ENCODE results near the gene CACNA1C. TPM values are rescaled to one million over a fixed set of nuclear protein-coding genes. Genes with fewer than 3 reads are reported as not detected.

The CACNA1C gene
- total RNA-seq, 2 donors from 2014 or later = 0.84 to 10.2 TPM

GRCh38 chr12:2631653-2632350 is 579.0 kb downstream of the CACNA1C start:
- H3K27ac ChIP-seq = no peak overlapping the region
- intact Hi-C loops (cut with DNase I) = no loop called here
- no peak overlapping the region for H3K4me3 ChIP-seq
- no peak for DNase-seq
- TF ChIP-seq CTCF (IDR thresholded peaks at IDR 0.05) = no peak
- H3K9ac ChIP-seq (ENCODE audit: low read depth in 2 of 2, low read length in 2 of 2) = no peak overlapping the region
- no peaks in the 10 kb centered on the region for H3K4me1 ChIP-seq
- H3K36me3 ChIP-seq = no peaks in the 10 kb centered on the region
- no peaks in the 10 kb centered on the region for H3K27me3 ChIP-seq
- no peaks in the 10 kb centered on the region for H3K9me3 ChIP-seq

DNA sequence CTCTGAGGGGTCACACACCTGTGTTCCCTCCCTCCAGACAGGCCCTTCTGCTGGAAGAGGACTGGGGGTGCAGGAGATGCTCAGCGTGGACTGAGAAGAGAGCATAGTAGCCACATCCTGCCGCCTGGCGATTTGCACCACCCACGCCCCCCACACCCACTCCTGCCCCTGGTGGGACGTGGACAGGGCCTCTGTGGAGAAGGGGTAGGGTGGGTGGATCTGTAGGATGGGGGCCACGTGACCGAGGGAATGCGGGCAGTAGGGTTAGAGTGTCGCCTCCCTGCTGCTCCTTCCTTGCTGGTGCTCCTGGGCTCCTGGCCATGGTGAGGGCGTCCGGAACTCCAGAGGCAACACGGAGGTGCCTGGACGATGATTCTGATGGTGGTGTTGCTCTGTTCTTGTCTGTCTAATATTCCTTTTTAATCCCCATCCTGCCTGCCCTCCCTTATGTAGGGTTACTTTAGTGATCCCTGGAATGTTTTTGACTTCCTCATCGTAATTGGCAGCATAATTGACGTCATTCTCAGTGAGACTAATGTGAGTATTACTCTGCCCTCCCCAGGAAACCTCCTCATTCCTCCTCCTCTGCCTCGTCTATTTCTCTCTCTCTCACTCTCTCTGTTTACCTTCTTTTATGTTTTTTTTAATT is 580.5 kb downstream of the CACNA1C start:
- intact Hi-C loops (cut with DNase I) = no loop called here
- no peak for DNase-seq
- TF ChIP-seq CTCF (IDR thresholded peaks at IDR 0.05) = no peak
- Histone ChIP-seq H3K4me3 (no peak overlapping the region), H3K4me1 (no peaks in the 10 kb centered on the region), H3K36me3 (no peaks in the 10 kb centered on the region), H3K27me3 (no peaks in the 10 kb centered on the region), H3K9ac (ENCODE audit: low read depth in 2 of 2, low read length in 2 of 2) (no peak overlapping the region), H3K27ac (no peak overlapping the region), H3K9me3 (no peaks in the 10 kb centered on the region)

DNA sequence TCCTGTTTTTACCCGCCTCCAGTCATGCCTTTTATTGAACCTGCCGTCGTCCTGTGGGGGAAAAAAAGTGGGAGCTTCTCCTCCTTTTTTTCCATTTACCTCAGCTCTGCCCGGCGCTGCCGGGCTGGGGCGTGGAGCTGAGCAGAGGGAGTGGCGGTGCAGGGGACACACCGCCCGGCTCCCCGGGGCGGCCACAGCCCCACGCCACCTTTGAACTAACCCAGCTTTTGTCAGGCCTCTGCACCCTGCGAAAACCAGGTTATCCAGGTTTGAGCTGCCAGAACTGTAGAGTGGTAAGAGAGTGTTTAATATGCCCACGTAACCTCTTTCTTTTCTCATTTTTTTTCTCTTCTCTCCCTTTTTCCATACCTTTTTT is 581.0 kb downstream of the CACNA1C start:
- Histone ChIP-seq H3K9me3 (no peaks in the 10 kb centered on the region), H3K27ac (no peak overlapping the region), H3K27me3 (no peaks in the 10 kb centered on the region), H3K36me3 (no peaks in the 10 kb centered on the region), H3K4me3 (no peak overlapping the region), H3K9ac (ENCODE audit: low read depth in 2 of 2, low read length in 2 of 2) (peak overlapping the region in 1 of 2 donors; percentile 9), H3K4me1 (no peaks in the 10 kb centered on the region)
- intact Hi-C loops (cut with DNase I) = no loop called here
- TF ChIP-seq CTCF (IDR thresholded peaks at IDR 0.05) = no peak
- DNase-seq = peak; percentile 53

- no peaks in the 10 kb centered on the region for H3K9me3 ChIP-seq
- H3K36me3 ChIP-seq = no peaks in the 10 kb centered on the region
- no peaks in the 10 kb centered on the region for H3K27me3 ChIP-seq
- no peak overlapping the region for H3K9ac ChIP-seq (ENCODE audit: low read depth in 2 of 2, low read length in 2 of 2)
- no peak for TF ChIP-seq CTCF (IDR thresholded peaks at IDR 0.05)
- intact Hi-C loops (cut with DNase I) = no loop called here
- H3K4me1 ChIP-seq = no peaks in the 10 kb centered on the region
- no peak for DNase-seq
- H3K4me3 ChIP-seq = no peak overlapping the region
- no peak overlapping the region for H3K27ac ChIP-seq
These were observed 581.7 kb downstream of the CACNA1C start for GRCh38 chr12:2634471-2634870.

DNA sequence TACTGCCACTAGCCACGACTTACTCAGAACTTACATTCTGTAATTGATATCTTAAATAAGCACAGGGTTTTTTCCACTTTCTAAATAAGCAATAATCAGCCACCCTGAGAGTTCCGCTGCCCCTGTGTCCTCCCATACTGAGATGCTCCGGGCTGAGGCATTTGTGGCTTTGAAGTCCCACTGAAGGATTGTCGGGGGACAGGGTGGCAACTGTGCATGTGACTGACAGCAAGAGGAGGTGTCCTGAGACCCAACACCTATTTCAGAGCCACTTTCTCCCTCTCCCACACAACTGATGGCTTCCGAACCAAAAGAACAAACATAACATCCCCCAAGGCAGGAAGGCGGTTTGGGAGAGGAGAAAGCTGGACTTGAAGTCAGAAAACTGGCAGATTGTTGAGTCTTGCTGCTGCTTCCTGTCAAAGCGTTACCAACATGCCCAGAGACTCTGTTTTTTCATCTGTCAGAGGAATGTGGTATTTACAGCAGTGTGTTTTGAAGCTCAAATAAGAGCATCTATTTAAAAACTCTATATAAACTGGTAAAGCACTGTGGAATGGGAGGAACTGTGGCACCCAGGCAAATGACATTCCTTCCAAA is 584.1 kb downstream of the CACNA1C start:
- H3K9ac ChIP-seq (ENCODE audit: low read depth in 2 of 2, low read length in 2 of 2) = no peak overlapping the region
- no peaks in the 10 kb centered on the region for H3K27me3 ChIP-seq
- no peak for DNase-seq
- no peak overlapping the region for H3K27ac ChIP-seq
- no peaks in the 10 kb centered on the region for H3K36me3 ChIP-seq
- intact Hi-C loops (cut with DNase I) = no loop called here
- H3K9me3 ChIP-seq = no peaks in the 10 kb centered on the region
- H3K4me1 ChIP-seq = no peaks in the 10 kb centered on the region
- no peak overlapping the region for H3K4me3 ChIP-seq
- TF ChIP-seq CTCF (IDR thresholded peaks at IDR 0.05) = no peak
